Neural crest cell (in vitro differentiated cells): ENCODE measurements around the gene BIRC3. TPM values are rescaled to one million over a fixed set of nuclear protein-coding genes. Genes with fewer than 3 reads are reported as not detected.
"Not testable (repeated sequence)": the region's sequence is repeated elsewhere in the genome, so short reads cannot be mapped to it uniquely, and the experiment has no call there.

Experiments
- DNase-seq: peaks from one replicate; pipeline ENCODE4 v3.0.0; 2021; ENCODE audit warnings: low read depth, mixed read lengths, low spot score
- H3K27ac Mint-ChIP-seq: one replicate; pipeline ENCODE4 v1.8.0; 2021; ENCODE audit warnings: mild to moderate bottlenecking, mixed read lengths; ENCODE audit not compliant: unreplicated experiment
- H3K27me3 Mint-ChIP-seq: 2 replicates; pipeline ENCODE4 v1.8.0; 2021; ENCODE audit warnings: low read depth, mild to moderate bottlenecking, mixed read lengths
- H3K36me3 Mint-ChIP-seq: 2 replicates; pipeline ENCODE4 v1.8.0; 2021; ENCODE audit warnings: low read depth, mild to moderate bottlenecking, mixed read lengths
- H3K4me1 Mint-ChIP-seq: 2 replicates; pipeline ENCODE4 v1.8.0; 2021; ENCODE audit warnings: mixed read lengths
- H3K4me3 Mint-ChIP-seq: one replicate; pipeline ENCODE4 v1.8.0; 2021; ENCODE audit warnings: mild to moderate bottlenecking, mixed read lengths
- H3K9me3 Mint-ChIP-seq: 2 replicates; pipeline ENCODE4 v1.8.0; 2021; ENCODE audit warnings: mixed read lengths
- total RNA-seq: library from RNA; stranded (reverse); gene quantifications from 2 replicates; pipeline ENCODE4 v1.2.1, GENCODE V29; 2021
- TF ChIP-seq, protein P1 (sequence below): fragments of 200-600 bp; sonication (generic); conservative IDR thresholded peaks from 2 replicates; pipeline ENCODE4 v1.5.0; 2021; ENCODE audit warnings: antibody characterized with exemption, mild to moderate bottlenecking

BIRC3 gene
- total RNA-seq, 1 donor from 2014 or later, result 0.33 TPM

DNA sequence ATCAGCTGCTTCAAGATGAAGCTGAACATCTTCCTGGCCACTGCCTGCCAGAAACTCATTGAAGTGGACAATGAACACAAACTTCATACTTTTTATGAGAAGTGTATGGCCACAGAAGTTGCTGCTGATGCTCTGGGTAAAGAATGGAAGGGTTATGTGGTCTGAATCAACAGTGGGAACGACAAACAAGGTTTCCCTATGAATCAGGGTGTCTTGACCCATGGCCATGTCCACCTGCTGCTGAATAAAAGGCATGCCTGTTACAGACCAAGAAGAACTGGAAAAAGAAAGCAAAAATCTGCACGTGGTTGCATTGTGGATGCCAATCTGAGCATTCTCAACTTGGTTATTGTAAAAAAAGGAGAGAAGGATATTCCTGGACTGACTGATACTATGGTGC, 22.2 kb upstream of the BIRC3 start:
- Mint-ChIP-seq H3K27me3 (no peaks in the 10 kb centered on the region), H3K27ac (no peak overlapping the region), H3K36me3 (no peaks in the 10 kb centered on the region), H3K4me3 (no peak overlapping the region), H3K9me3 (peaks cover 3% of the 10 kb centered on the region), H3K4me1 (peaks cover 4% of the 10 kb centered on the region)
- DNase-seq, result no peak
- TF ChIP-seq, protein P1, sequence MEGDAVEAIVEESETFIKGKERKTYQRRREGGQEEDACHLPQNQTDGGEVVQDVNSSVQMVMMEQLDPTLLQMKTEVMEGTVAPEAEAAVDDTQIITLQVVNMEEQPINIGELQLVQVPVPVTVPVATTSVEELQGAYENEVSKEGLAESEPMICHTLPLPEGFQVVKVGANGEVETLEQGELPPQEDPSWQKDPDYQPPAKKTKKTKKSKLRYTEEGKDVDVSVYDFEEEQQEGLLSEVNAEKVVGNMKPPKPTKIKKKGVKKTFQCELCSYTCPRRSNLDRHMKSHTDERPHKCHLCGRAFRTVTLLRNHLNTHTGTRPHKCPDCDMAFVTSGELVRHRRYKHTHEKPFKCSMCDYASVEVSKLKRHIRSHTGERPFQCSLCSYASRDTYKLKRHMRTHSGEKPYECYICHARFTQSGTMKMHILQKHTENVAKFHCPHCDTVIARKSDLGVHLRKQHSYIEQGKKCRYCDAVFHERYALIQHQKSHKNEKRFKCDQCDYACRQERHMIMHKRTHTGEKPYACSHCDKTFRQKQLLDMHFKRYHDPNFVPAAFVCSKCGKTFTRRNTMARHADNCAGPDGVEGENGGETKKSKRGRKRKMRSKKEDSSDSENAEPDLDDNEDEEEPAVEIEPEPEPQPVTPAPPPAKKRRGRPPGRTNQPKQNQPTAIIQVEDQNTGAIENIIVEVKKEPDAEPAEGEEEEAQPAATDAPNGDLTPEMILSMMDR, result no peak

DNA sequence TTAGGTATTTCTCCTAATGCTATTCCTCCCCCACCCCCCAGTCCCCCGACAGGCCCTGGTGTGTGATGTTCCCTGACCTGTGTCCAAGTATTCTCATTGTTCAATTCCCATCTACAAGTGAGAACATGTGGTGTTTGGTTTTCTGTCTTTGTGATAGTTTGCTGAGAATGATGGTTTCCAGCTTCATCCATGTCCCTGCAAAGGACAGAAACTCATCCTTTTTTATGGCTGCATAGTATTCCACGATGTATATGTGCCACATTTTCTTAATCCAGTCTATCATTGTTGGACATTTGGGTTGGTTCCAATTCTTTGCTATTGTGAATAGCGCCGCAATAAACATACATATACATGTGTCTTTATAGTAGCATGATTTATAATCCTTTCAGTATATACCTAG, 20.5 kb upstream of the BIRC3 start:
- not testable (repeated sequence) for H3K4me3 Mint-ChIP-seq, H3K27ac Mint-ChIP-seq, H3K27me3 Mint-ChIP-seq, DNase-seq, H3K4me1 Mint-ChIP-seq, H3K36me3 Mint-ChIP-seq, H3K9me3 Mint-ChIP-seq

DNA sequence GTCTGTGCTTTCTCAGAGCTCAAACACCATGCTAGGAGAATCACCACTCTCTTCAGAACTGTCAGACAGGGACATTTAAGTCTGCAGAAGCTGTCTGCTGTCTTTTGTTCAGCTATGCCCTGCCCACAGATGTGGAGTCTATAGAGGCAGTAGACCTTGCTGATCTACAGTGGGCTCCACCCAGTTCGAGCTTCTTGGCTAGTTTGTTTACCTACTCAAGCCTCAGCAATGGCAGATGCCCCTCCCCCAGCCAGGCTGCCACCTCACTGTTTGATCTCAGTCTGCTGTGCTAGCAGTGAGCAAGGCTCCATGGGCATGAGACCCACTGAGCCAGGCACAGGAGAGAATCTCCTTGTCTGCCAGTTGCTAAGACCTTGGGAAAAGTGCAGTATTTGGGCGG, 16.4 kb upstream of the BIRC3 start:
- H3K9me3 Mint-ChIP-seq, H3K4me1 Mint-ChIP-seq, H3K27ac Mint-ChIP-seq, H3K4me3 Mint-ChIP-seq, H3K36me3 Mint-ChIP-seq, H3K27me3 Mint-ChIP-seq, DNase-seq: not testable (repeated sequence)

DNA sequence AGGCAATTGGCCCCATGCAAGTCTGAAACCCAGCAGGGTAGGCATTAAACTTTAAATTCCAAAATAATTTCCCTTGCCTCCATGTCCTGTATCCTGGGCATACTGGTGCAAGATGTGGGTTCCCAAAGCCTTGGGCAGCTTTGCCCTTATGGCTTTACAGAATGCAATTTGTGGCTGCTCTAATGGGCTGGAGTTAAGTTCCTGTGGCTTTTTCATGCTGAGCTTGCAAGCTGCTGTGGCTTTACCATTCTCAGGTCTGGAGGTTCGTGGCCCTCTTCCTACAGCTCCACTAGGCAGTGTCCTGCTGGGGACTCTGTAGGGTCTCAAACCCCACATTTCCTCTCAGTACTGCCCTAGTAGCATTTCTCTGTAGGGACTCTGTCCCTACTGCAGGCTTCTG, 15.0 kb upstream of the BIRC3 start:
- Mint-ChIP-seq H3K4me1 (peaks cover 2% of the 10 kb centered on the region), H3K9me3 (peaks cover 7% of the 10 kb centered on the region), H3K4me3 (no peak overlapping the region), H3K27me3 (no peaks in the 10 kb centered on the region), H3K36me3 (no peaks in the 10 kb centered on the region), H3K27ac (no peak overlapping the region)
- DNase-seq, result no peak
- TF ChIP-seq, protein P1, result no peak

DNA sequence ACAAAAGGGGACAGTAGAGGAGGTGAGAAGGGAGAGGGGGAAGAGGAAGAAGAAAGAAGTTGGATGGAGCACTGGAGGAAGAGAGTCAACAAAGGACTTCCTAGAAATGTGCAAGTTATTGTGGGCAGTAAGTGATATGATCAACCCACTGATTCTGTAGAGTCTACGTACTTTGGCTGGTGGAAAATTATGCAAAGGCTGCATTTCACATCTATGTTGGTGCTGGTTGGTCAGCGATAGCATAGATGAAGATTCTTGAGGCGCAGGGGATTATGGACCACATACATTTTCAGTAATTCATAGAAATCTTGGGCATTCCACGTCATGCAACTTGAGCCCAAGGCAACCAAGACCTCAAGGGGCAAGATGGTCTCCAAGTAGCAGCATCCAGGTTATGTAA, 12.6 kb upstream of the BIRC3 start:
- no peaks in the 10 kb centered on the region for H3K27me3 Mint-ChIP-seq
- DNase-seq, result no peak
- peaks cover 4% of the 10 kb centered on the region for H3K4me1 Mint-ChIP-seq
- H3K4me3 Mint-ChIP-seq, result no peak overlapping the region
- TF ChIP-seq, protein P1, result no peak
- no peaks in the 10 kb centered on the region for H3K36me3 Mint-ChIP-seq
- H3K27ac Mint-ChIP-seq, result no peak overlapping the region
- H3K9me3 Mint-ChIP-seq, result peaks cover 10% of the 10 kb centered on the region

- H3K9me3 Mint-ChIP-seq, result peaks cover 10% of the 10 kb centered on the region
- peaks cover 4% of the 10 kb centered on the region for H3K4me1 Mint-ChIP-seq
- DNase-seq, result no peak
- H3K27me3 Mint-ChIP-seq, result no peaks in the 10 kb centered on the region
- no peak overlapping the region for H3K27ac Mint-ChIP-seq
- no peak overlapping the region for H3K4me3 Mint-ChIP-seq
- TF ChIP-seq, protein P1, result no peak
- H3K36me3 Mint-ChIP-seq, result no peaks in the 10 kb centered on the region
Observed at GRCh38 chr11:102305352-102306047, 11.8 kb upstream of the BIRC3 start.
